ENCODE data around the gene ZNF580. TPM values are rescaled to one million over a fixed set of nuclear protein-coding genes. Genes with fewer than 3 reads are reported as not detected.

Gene ZNF580
- total RNA-seq, 1 donor from 2014 or later = 11.9 TPM

GRCh38 chr19:55603581-55604292 is 37.1 kb upstream of the ZNF580 start:
- intact Hi-C loops (cut with DNase I) = no loop called here
- no peak for ATAC-seq (ENCODE audit: poor library complexity)
- DNase-seq = peak; percentile 29

GRCh38 chr19:55605207-55605636 is 35.6 kb upstream of the ZNF580 start:
- intact Hi-C loops (cut with DNase I) = loop anchor here (5.0 kb wide), 1 partner anchor 88 kb away; no protein-coding TSS in a partner anchor
- peak; percentile 88 for ATAC-seq (ENCODE audit: poor library complexity)
- DNase-seq = peak; percentile 99

DNA sequence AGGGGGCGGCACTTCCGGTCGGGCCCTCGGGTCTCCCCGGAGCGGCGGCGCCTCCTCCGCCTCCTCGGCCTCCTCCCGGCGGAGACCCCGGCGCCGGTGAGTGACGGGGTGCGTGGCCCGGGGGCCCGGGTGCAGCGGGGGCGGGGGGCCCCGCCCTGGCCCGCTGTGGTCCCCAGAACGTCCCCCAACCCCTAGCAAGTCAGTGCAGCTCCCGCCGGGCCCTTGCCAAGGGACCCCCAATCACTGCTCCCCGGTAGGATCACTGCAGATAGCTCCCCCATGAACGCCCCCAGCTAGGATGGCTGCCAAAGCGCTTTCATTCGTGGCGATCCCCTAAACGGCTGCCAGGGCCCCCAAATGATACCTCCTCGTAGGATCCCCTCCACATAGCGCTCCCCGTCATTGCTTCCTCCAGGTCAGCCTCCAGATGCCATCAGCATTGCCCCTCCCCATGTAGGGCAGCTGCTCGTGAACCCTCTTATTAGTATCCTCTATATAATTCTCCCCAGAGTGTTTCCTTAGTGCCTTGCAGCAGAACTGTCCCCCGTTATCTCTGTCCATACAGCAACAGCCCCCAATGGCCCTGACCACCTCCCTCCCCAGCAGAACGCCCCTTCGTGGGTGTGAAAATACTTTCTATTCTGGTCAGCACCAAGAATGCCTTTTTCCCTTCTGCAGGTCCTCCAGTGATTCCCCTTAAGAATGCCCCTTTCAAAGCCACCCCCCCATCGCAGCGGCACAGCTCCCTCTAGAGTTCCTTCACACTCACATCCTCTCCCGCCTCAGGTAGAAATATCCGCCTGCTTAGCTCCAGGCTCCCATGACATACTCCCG is 34.9 kb upstream of the ZNF580 start, which contains the start of gene ZNF865:
Gene ZNF865, plus strand, starts transcription at position 11 of the 834 bp plus-strand sequence. CDS start 7,972 bp downstream, outside the sequence.
- intact Hi-C loops (cut with DNase I) = loop anchor here (5.0 kb wide), 1 partner anchor 89 kb away; no protein-coding TSS in a partner anchor
- ATAC-seq (ENCODE audit: poor library complexity) = peak; percentile 45
- DNase-seq = peak; percentile 72

GRCh38 chr19:55606471-55606787 is 34.4 kb upstream of the ZNF580 start:
- ATAC-seq (ENCODE audit: poor library complexity) (no peak), DNase-seq (no peak)
- intact Hi-C loops (cut with DNase I) = loop anchor here (5.0 kb wide), 1 partner anchor 89 kb away; no protein-coding TSS in a partner anchor

DNA sequence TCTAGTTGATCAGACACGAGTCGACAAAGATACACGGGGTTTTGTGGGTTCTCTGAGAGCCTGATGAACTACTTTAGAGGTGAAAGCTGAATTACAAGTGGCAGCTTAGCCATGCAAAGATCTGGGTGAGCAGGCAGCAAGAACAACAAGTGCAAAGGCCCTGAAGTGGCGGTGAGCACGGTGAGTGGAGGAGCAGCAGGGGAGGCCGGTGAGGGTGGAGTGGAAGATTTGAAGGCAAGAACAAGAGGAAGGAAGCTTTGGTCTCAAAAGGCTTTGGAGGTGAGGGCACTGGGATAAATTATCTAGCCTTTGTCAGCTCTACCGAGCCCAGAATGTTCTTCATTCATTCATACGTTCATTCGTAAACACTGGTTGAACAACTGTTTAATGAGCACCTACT is 34.0 kb upstream of the ZNF580 start:
- intact Hi-C loops (cut with DNase I) = loop anchor here (5.0 kb wide), 1 partner anchor 90 kb away; no protein-coding TSS in a partner anchor
- DNase-seq (no peak), ATAC-seq (ENCODE audit: poor library complexity) (no peak)

DNA sequence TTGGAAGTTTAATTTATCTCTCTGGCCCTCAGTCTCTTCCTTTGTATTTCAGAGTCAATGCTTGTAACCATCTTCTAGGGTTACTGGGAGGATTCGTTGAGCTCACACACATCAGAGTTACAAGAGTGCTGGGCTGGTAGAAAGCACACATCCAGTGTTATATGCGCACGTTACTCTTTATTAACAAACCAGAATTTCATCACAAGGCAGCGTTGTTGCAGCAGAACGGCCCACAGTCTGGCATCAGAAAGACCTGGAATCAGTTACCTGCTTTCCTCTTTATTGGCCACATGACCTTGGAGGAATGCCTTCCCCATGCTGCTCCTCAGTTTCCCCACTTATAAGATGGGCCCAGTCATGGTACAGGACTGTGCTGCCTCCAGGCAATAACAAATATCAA is 31.5 kb upstream of the ZNF580 start:
- intact Hi-C loops (cut with DNase I) = loop anchor here (5.0 kb wide), 1 partner anchor 92 kb away; no protein-coding TSS in a partner anchor
- DNase-seq (no peak), ATAC-seq (ENCODE audit: poor library complexity) (no peak)

DNA sequence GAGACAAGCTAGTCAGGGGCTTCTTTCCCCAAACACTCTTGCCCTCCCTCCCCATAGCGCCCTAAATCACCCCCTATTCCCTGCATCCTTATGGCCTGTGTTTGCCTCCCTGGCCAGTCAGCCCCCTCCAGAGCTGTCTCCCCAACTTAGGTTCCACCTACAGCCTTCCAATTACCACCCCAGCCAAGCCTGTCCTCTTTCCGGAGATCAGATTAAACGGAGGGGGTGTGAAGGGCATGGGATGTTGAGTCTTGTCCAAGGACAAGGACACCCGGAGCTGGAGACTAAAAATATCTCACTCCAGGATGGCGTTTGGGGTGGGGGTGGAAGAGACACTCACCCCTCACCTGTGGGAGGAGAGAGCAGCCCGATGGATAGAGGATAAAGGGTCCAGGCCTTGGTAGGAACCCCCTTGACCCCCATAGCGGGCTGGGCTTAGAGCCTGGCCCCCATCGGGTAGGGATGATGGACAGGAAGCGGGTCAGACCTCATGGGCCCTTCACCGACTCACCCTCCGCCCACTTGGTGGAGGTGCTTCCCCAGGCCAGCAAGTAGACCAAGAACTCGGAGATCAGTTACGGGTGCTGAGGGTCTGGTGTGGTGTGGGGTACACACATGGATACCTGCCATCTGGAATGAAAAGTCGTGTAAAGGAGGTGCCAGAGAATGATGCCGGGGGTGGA is 29.4 kb upstream of the ZNF580 start:
- no peak for DNase-seq
- ATAC-seq (ENCODE audit: poor library complexity) = peak; percentile 79
- intact Hi-C loops (cut with DNase I) = no loop called here

DNA sequence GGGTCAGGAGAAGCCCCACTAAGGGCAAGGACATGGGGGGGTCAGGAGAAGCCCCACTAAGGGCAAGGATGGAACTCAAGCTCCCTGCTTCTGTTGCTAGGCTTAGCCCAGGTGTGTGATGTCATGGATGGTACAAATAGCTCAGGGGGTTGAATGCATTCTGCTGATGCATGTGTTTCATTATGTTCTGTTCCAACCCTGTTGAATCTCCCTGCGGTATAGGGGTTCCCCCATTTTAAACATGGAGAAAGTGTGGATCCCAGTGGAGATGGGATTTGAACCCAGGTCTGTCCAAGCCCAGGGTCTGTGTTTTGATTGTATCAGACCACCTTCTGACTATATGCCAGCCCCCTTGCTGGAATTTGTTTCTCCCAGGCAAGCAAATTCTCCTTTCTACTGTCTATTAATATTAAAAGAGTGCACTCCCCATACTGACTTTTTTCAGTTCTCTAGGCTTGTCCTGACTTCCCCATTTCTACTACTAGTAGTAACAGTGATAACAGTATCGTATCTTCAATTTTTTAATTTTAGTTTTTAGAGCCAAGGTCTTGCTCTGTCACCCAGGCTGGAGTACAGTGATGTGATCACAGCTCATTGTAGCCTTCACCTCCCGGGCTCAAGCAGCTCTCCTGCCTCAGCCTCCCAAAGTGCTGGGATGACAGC is 28.7 kb upstream of the ZNF580 start:
- DNase-seq (no peak), ATAC-seq (ENCODE audit: poor library complexity) (peak; percentile 32)
- intact Hi-C loops (cut with DNase I) = no loop called here

- DNase-seq (no peak), ATAC-seq (ENCODE audit: poor library complexity) (no peak)
- intact Hi-C loops (cut with DNase I) = no loop called here
Observed at GRCh38 chr19:55613396-55613795, 27.4 kb upstream of the ZNF580 start.

GRCh38 chr19:55613930-55614710 is 26.7 kb upstream of the ZNF580 start:
- DNase-seq = no peak
- intact Hi-C loops (cut with DNase I) = no loop called here
- no peak for ATAC-seq (ENCODE audit: poor library complexity)

DNA sequence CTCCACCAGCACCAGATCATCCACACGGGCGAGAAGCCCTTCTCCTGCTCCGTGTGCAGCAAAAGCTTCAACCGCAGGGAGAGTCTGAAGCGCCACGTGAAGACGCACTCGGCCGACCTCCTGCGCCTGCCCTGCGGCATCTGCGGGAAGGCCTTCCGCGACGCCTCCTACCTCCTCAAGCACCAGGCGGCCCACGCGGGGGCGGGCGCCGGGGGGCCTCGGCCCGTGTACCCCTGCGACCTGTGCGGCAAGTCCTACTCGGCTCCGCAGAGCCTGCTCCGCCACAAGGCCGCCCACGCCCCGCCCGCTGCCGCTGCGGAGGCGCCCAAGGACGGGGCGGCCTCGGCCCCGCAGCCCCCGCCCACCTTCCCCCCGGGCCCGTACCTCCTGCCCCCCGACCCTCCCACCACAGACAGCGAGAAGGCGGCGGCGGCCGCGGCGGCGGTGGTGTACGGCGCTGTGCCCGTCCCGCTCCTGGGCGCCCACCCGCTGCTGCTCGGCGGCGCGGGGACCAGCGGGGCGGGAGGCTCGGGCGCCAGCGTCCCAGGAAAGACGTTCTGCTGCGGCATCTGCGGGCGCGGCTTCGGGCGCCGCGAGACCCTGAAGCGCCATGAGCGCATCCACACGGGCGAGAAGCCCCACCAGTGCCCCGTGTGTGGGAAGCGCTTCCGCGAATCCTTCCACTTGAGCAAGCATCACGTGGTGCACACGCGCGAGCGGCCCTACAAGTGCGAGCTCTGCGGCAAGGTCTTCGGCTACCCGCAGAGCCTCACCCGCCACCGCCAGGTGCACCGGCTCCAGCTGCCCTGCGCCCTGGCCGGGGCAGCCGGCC is 25.9 kb upstream of the ZNF580 start:
- intact Hi-C loops (cut with DNase I) = no loop called here
- DNase-seq (no peak), ATAC-seq (ENCODE audit: poor library complexity) (no peak)

DNA sequence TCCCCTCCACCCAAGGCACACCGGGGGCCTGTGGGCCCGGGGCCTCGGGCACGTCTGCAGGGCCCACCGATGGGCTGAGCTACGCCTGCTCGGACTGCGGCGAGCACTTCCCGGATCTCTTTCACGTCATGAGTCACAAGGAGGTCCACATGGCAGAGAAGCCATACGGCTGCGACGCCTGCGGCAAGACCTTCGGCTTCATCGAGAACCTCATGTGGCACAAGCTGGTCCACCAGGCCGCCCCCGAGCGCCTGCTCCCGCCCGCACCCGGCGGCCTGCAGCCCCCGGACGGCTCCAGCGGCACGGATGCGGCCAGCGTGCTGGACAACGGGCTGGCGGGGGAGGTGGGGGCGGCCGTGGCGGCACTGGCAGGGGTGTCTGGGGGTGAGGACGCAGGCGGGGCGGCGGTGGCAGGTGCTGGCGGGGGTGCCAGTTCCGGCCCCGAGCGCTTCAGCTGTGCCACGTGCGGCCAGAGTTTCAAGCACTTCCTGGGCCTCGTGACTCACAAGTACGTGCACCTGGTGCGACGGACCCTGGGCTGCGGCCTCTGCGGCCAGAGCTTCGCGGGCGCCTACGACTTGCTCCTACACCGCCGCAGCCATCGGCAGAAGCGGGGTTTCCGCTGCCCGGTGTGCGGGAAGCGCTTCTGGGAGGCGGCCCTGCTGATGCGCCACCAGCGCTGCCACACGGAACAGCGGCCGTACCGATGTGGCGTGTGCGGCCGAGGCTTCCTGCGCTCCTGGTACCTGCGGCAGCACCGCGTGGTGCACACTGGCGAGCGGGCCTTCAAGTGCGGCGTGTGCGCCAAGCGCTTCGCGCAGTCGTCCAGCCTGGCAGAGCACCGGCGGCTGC is 25.0 kb upstream of the ZNF580 start:
- intact Hi-C loops (cut with DNase I) = no loop called here
- ATAC-seq (ENCODE audit: poor library complexity) = no peak
- no peak for DNase-seq

DNA sequence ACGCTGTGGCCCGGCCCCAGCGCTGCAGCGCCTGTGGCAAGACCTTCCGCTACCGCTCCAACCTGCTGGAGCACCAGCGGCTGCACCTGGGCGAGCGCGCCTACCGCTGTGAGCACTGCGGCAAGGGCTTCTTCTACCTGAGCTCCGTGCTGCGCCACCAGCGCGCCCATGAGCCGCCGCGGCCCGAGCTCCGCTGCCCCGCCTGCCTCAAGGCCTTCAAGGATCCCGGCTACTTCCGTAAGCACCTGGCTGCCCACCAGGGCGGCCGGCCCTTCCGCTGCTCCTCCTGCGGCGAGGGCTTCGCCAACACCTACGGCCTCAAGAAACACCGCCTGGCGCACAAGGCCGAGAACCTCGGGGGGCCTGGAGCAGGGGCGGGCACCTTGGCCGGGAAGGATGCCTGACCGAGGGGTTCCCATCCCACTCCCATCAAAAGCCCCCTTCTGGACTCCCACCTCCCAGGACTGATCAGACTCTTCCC is 24.4 kb upstream of the ZNF580 start:
- intact Hi-C loops (cut with DNase I) = no loop called here
- no peak for ATAC-seq (ENCODE audit: poor library complexity)
- DNase-seq = no peak

DNA sequence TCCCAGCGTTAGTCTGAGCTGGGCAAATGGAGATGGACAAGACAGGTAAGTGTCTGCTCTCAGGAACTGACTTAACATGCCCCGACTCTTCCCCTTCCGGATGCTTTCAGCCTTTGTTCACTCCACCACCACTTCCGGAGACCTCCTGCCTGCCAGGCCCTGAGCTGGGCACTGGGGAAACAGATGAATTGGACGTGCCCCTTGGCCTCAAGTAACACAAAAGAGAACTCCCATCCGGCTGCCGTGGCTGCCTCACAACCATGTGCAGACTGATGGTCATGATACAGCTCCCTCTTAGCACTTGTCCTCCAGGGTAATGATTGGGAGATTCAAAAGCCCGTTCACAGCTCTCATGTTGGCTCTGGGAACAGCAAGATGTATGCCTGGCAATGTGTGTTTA is 23.4 kb upstream of the ZNF580 start:
- intact Hi-C loops (cut with DNase I) = no loop called here

DNA sequence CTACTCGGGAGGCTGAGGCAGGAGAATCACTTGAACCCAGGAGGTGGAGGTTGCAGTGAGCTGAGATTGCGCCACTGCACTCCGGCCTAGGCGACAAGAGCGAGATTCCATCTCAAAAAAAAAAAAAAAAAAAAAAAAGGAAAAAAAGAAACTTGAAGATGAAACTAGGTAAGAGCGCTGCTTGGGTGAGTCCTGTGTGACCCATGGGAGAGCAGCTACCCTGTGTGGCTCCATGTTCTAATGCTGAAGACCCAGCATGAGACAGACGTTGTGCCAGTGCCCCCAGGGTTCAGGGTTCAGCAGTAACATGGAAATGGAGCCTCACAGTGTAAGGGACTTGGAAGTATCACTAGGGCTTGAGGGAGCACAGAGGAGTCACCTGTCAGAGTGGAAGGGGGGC is 22.4 kb upstream of the ZNF580 start:
- intact Hi-C loops (cut with DNase I) = no loop called here
- DNase-seq = no peak
- no peak for ATAC-seq (ENCODE audit: poor library complexity)

More for the DNA sequence above, 23.4 kb upstream of the ZNF580 start:
- ATAC-seq (ENCODE audit: poor library complexity) (no peak), DNase-seq (no peak)

DNA sequence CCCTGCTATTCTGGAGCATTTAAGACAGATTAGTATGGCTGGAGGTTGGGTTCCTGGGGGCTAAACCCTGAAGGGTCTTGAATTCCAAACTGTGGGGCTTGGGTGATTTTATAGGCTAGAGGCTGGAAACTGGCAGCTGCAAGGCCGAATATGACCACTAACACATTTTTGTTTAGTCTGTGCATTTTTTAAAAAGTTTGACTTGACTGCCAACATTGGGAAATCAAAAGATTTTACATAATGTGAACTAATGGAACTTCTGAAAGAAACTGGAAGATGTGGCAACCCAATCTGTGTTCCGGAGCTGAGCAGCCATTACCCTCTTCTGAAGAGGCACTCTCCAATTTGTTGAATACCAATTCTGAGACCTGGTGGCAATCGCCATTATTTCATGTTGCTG is 21.5 kb upstream of the ZNF580 start:
- intact Hi-C loops (cut with DNase I) = no loop called here
- DNase-seq (no peak), ATAC-seq (ENCODE audit: poor library complexity) (no peak)
